K562 (cell line): ENCODE measurements around the gene OR10A3. TPM values are rescaled to one million over a fixed set of nuclear protein-coding genes. Genes with fewer than 3 reads are reported as not detected.
A peak's percentile ranks its signal among the peaks of the same experiment; 100 is the strongest.

ENCODE experiments used
- BCOR ChIP-seq: fragments of 450-650 bp; IDR thresholded peaks from 2 replicates; pipeline ENCODE4 v1.6.1; 2016
- FOSL1 ChIP-seq: fragments of 200-800 bp; sonication (Bioruptor generic); conservative IDR thresholded peaks from 2 replicates; pipeline ENCODE4 v1.6.1; 2016; ENCODE audit warnings: missing genetic modification characterization, missing compliant biosample characterization
- GTF2A2 ChIP-seq: IDR thresholded peaks from 2 replicates; pipeline ENCODE4 v1.6.1; 2016; ENCODE audit warnings: mild to moderate bottlenecking, missing genetic modification characterization, missing compliant biosample characterization
- HNRNPLL ChIP-seq: fragments of 200-400 bp; formaldehyde crosslinking; IDR thresholded peaks from 2 replicates; pipeline ENCODE4 v1.6.1; 2017; ENCODE audit warnings: low read length, low read depth, mild to moderate bottlenecking; ENCODE audit not compliant: poor library complexity, severe bottlenecking
- POLR2A ChIP-seq: fragments of 450-650 bp; conservative IDR thresholded peaks from 2 replicates; pipeline ENCODE4 v1.6.1; 2016
- POLR2G ChIP-seq: fragments of 200-400 bp; formaldehyde crosslinking; IDR thresholded peaks from 2 replicates; pipeline ENCODE4 v1.6.1; 2017; ENCODE audit warnings: low read depth, mild to moderate bottlenecking, antibody characterized with exemption, low read length, moderate library complexity
- RAD51 ChIP-seq: fragments of 450-650 bp; IDR thresholded peaks from 2 replicates; pipeline ENCODE4 v1.7.1; 2016; ENCODE audit warnings: low read depth, mild to moderate bottlenecking, borderline replicate concordance
- SAP30 ChIP-seq: fragments of 200-600 bp; sonication (generic); IDR thresholded peaks from 2 replicates; pipeline ENCODE4 v1.6.1; 2012; ENCODE audit warnings: borderline replicate concordance, low read depth, mild to moderate bottlenecking, moderate library complexity, low read length, control low read depth, inconsistent platforms; ENCODE audit not compliant: insufficient read depth, poor library complexity, severe bottlenecking
- SFPQ ChIP-seq: fragments of 200-400 bp; formaldehyde crosslinking; IDR thresholded peaks from 2 replicates; pipeline ENCODE4 v1.6.1; 2017; ENCODE audit warnings: mild to moderate bottlenecking, low read depth, low read length, moderate library complexity
- SMAD1 ChIP-seq: fragments of 150-350 bp; IDR thresholded peaks from 2 replicates; pipeline ENCODE4 v1.6.1; 2014; ENCODE audit warnings: low read length, low read depth; ENCODE audit not compliant: partially characterized antibody
- TCF3 ChIP-seq: sonication (generic); formaldehyde crosslinking; IDR thresholded peaks from 2 replicates; pipeline ENCODE4 v1.4.0; 2020; ENCODE audit warnings: mild to moderate bottlenecking, missing genetic modification reagents
- TCF7L2 ChIP-seq: fragments of 150-350 bp; IDR thresholded peaks from 2 replicates; pipeline ENCODE4 v1.6.1; 2016; ENCODE audit warnings: low read depth, mild to moderate bottlenecking, low read length, moderate library complexity
- UBTF ChIP-seq, 2 experiments: IDR thresholded peaks; 2 replicates each; pipeline ENCODE4 v1.6.1; 2012; ENCODE audit warnings: improper control_type of control experiment in 2 of 2, low read depth in 2 of 2, low read length in 2 of 2, borderline replicate concordance in 1 of 2
- XRCC4 ChIP-seq: IDR thresholded peaks from one replicate; pipeline ENCODE4 v1.6.1; 2011; ENCODE audit not compliant: insufficient read depth, insufficient read length; ENCODE audit errors: extremely low read depth
- YY1 ChIP-seq, 3 experiments: IDR thresholded peaks; 2 replicates each; pipeline ENCODE4 v1.6.1; 2011; ENCODE audit warnings: low read length in 2 of 3, mild to moderate bottlenecking in 2 of 3, moderate library complexity in 2 of 3, borderline replicate concordance in 1 of 3, control low read depth in 1 of 3, low read depth in 1 of 3; ENCODE audit not compliant: insufficient read depth in 3 of 3, insufficient replicate concordance in 2 of 3, control insufficient read depth in 1 of 3, insufficient read length in 1 of 3; ENCODE audit errors: extremely low read depth in 1 of 3
- ZHX1 ChIP-seq: fragments of 150-350 bp; conservative IDR thresholded peaks from 2 replicates; pipeline ENCODE4 v1.6.1; 2014; ENCODE audit warnings: low read length
- ZNF444 ChIP-seq: fragments of 250-450 bp; sonication (Bioruptor Pico); IDR thresholded peaks from 2 replicates; pipeline ENCODE4 v1.4.0; 2020; ENCODE audit warnings: mild to moderate bottlenecking, moderate library complexity
- ZNF696 ChIP-seq: fragments of 250-450 bp; sonication (Bioruptor Pico); conservative IDR thresholded peaks from 2 replicates; pipeline ENCODE4 v1.4.0; 2020; ENCODE audit warnings: mild to moderate bottlenecking, moderate library complexity
- ZNF707 ChIP-seq: fragments of 250-450 bp; sonication (Bioruptor Pico); conservative IDR thresholded peaks from 2 replicates; pipeline ENCODE4 v1.8.0; 2022; ENCODE audit warnings: inconsistent platforms, mild to moderate bottlenecking, moderate library complexity
- polyA plus RNA-seq, 8 experiments: library from polyadenylated mRNA; depleted of rRNA in 4 of 8; stranded (reverse) in 5 of 8; unstranded in 3 of 8; fragments of >200 nt; fragmentation: Nextera tagmentation in 2 of 8; fragmentation: Illumina TruSeq in 1 of 8; extraction: Ambion mirVana in 2 of 8; extraction: Trizol in 1 of 8; gene quantifications; 2 replicates each; pipeline versions ENCODE4 v1.2.1 to v1.2.3, GENCODE V29; 2011 to 2014; ENCODE audit warnings: inconsistent platforms in 1 of 8, missing spikeins in 1 of 8
- total RNA-seq, 7 experiments: library from RNA; depleted of rRNA in 6 of 7; stranded (reverse); fragments of >200 nt in 6 of 7; fragmentation: Illumina TruSeq in 2 of 7; extraction: Trizol in 2 of 7; gene quantifications; 2 replicates each; pipeline versions ENCODE4 v1.2.1 to v1.2.3, GENCODE V29; 2011 to 2021; ENCODE audit warnings: low replicate concordance in 1 of 7

Gene OR10A3
- total and polyA plus RNA-seq, 9 of the 15 experiments (the other 6 are each of a cell fraction or from before 2014, with no cell fraction given), result not detected

- TF ChIP-seq HNRNPLL (peak; percentile 41), FOSL1 (tag) (no peak; the same call in 1 of the 2 replicates), YY1 (IDR thresholded peaks at IDR 0.05; ENCODE audit: borderline replicate concordance in 1 of 3, control insufficient read depth in 1 of 3, extremely low read depth in 1 of 3, insufficient read depth in 3 of 3, insufficient read length in 1 of 3, insufficient replicate concordance in 2 of 3, low read depth in 1 of 3, low read length in 2 of 3) (peak; percentile 68 to 92 (median 81)), SMAD1 (no peak), RAD51 (peak; percentile 94), ZNF444 (no peak), GTF2A2 (tag) (0 out of 2 replicates have a peak, but pooled peaks have one; percentile 33), ZHX1 (no peak), POLR2G (peak; percentile 81), POLR2A (peak; percentile 85), ZNF707 (CRISPR knock-in tag) (no peak), XRCC4 (no peak), TCF3 (CRISPR knock-in tag) (no peak), SFPQ (no peak), ZNF696 (no peak), SAP30 (peak; percentile 68), TCF7L2 (peak; percentile 74), UBTF (IDR thresholded peaks at IDR 0.05; ENCODE audit: borderline replicate concordance in 1 of 2, low read depth in 2 of 2, low read length in 2 of 2) (0 out of 4 replicates have a peak, but pooled peaks of 1 of the 2 experiments have one; percentile 46), BCOR (peak; percentile 72; the same call in 1 of the 2 replicates)
Measured at GRCh38 chr11:7986768-7987559, 45.5 kb upstream of the OR10A3 start, which contains the start of gene EIF3F (continued).
